Measurements from ENCODE around the gene BLMH. TPM values are rescaled to one million over a fixed set of nuclear protein-coding genes. Genes with fewer than 3 reads are reported as not detected.

Gene BLMH
- total and polyA plus RNA-seq, 10 of the 15 experiments (the other 5 are each of a cell fraction or from before 2014, with no cell fraction given) = 16.1 to 63.9 (median 54.0) TPM

DNA sequence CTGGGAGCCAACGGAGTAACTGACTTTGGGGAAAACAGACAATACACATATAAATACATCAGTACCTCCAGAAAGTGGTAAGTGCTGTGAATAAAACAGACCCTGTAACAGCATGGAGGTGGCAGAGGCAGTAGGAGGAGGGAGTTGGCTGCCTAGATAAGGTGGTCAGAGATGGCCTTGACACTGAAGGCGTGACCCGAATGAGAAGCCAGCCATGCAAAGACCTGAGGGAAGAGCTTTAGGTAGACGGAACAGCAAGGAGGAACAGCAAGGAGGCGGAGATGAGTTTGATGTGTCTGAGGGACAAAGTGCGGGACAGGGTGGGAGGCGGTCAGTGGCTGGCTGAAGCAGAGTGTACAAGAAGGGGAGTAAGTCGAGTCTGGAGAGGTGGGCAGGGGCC, 48.2 kb downstream of the BLMH start:
- Histone ChIP-seq H3K27ac (ENCODE audit: control insufficient read depth, insufficient read depth) (no peak overlapping the region), H2AFZ (ENCODE audit: control insufficient read depth, low read depth, low read length) (no peak overlapping the region), H3K9me3 (replicated peaks; ENCODE audit: control insufficient read depth, insufficient read depth, low read length) (no peaks in the 10 kb centered on the region; the same call in 2 of the 3 replicates), H3K4me1 (ENCODE audit: control insufficient read depth, insufficient read depth, low read length) (0 out of 2 replicates have a peak, but pooled peaks cover 3% of the 10 kb centered on the region), H3K36me3 (ENCODE audit: control insufficient read depth in 2 of 2, insufficient read depth in 2 of 2, low read length in 1 of 2) (peaks cover 0 to 10% of the 10 kb centered on the region in 2 experiments; a peak in 1 of 4 replicates), H3K4me3 (no peak overlapping the region), H3K4me2 (ENCODE audit: control insufficient read depth, insufficient read depth) (no peak overlapping the region), H4K20me1 (ENCODE audit: control insufficient read depth, insufficient read depth) (no peaks in the 10 kb centered on the region), H3K79me2 (ENCODE audit: control insufficient read depth, insufficient read depth, low read length) (no peaks in the 10 kb centered on the region), H3K27me3 (replicated peaks in 1 of 2; ENCODE audit: control insufficient read depth in 2 of 2, insufficient read depth in 2 of 2, low read length in 1 of 2) (no peaks in the 10 kb centered on the region), H3K9ac (ENCODE audit: control insufficient read depth, insufficient read depth, low read length) (no peak overlapping the region)
- POLR2A ChIA-PET = no interaction called here
- FAIRE-seq (no peak), ATAC-seq (no peak), DNase-seq (ENCODE audit: low read depth, low spot score) (no peak)
- CTCF ChIA-PET = interaction anchor here (1.2 to 4.7 kb wide), 2 partner anchors 12 to 139 kb away, joined by 3 to 26 read pairs; no protein-coding TSS in a partner anchor
- RAD21 ChIA-PET (ENCODE audit: unreplicated experiment) = interaction anchor here (0.9 to 1.5 kb wide), 2 partner anchors 56 to 90 kb away, joined by 3 read pairs; partner anchors contain the start of gene TMIGD1
- no TSS peak for BruUV-seq (replicated peaks)
- in situ Hi-C loops (cut with MboI) = no loop called here
- 89% methylated on average over 8 of the region's 8 CpGs for WGBS (ENCODE audit: insufficient coverage, insufficient replicate concordance, low lambda C conversion rate, missing lambda C conversion rate)
- SMC1A ChIA-PET (ENCODE audit: uncharacterized antibody, unreplicated experiment) = interaction anchor here (0.9 to 1.8 kb wide), 3 partner anchors 93 to 139 kb away, joined by 3 to 4 read pairs (median 3); no protein-coding TSS in a partner anchor
- intact Hi-C loops (cut with micrococcal nuclease; ENCODE audit: unreplicated experiment) = no loop called here
- TF ChIP-seq, protein P1, sequence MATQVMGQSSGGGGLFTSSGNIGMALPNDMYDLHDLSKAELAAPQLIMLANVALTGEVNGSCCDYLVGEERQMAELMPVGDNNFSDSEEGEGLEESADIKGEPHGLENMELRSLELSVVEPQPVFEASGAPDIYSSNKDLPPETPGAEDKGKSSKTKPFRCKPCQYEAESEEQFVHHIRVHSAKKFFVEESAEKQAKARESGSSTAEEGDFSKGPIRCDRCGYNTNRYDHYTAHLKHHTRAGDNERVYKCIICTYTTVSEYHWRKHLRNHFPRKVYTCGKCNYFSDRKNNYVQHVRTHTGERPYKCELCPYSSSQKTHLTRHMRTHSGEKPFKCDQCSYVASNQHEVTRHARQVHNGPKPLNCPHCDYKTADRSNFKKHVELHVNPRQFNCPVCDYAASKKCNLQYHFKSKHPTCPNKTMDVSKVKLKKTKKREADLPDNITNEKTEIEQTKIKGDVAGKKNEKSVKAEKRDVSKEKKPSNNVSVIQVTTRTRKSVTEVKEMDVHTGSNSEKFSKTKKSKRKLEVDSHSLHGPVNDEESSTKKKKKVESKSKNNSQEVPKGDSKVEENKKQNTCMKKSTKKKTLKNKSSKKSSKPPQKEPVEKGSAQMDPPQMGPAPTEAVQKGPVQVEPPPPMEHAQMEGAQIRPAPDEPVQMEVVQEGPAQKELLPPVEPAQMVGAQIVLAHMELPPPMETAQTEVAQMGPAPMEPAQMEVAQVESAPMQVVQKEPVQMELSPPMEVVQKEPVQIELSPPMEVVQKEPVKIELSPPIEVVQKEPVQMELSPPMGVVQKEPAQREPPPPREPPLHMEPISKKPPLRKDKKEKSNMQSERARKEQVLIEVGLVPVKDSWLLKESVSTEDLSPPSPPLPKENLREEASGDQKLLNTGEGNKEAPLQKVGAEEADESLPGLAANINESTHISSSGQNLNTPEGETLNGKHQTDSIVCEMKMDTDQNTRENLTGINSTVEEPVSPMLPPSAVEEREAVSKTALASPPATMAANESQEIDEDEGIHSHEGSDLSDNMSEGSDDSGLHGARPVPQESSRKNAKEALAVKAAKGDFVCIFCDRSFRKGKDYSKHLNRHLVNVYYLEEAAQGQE (IDR thresholded peaks at IDR 0.05; ENCODE audit: low read depth, low read length) = no peak
- TF ChIP-seq, protein P2, sequence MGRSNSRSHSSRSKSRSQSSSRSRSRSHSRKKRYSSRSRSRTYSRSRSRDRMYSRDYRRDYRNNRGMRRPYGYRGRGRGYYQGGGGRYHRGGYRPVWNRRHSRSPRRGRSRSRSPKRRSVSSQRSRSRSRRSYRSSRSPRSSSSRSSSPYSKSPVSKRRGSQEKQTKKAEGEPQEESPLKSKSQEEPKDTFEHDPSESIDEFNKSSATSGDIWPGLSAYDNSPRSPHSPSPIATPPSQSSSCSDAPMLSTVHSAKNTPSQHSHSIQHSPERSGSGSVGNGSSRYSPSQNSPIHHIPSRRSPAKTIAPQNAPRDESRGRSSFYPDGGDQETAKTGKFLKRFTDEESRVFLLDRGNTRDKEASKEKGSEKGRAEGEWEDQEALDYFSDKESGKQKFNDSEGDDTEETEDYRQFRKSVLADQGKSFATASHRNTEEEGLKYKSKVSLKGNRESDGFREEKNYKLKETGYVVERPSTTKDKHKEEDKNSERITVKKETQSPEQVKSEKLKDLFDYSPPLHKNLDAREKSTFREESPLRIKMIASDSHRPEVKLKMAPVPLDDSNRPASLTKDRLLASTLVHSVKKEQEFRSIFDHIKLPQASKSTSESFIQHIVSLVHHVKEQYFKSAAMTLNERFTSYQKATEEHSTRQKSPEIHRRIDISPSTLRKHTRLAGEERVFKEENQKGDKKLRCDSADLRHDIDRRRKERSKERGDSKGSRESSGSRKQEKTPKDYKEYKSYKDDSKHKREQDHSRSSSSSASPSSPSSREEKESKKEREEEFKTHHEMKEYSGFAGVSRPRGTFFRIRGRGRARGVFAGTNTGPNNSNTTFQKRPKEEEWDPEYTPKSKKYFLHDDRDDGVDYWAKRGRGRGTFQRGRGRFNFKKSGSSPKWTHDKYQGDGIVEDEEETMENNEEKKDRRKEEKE (IDR thresholded peaks at IDR 0.05) = no peak
- TF ChIP-seq SPI1 (IDR thresholded peaks at IDR 0.05; ENCODE audit: borderline replicate concordance, insufficient read depth, low read depth, low read length) (no peak), EGR1 (IDR thresholded peaks at IDR 0.05; ENCODE audit: borderline replicate concordance in 1 of 2, low read depth in 2 of 2, low read length in 2 of 2) (no peak), BCL11A (IDR thresholded peaks at IDR 0.05; ENCODE audit: low read depth, low read length) (no peak), FOXK2 (IDR thresholded peaks at IDR 0.05) (no peak), MXI1 (IDR thresholded peaks at IDR 0.05; ENCODE audit: low read depth, low read length) (no peak), HCFC1 (IDR thresholded peaks at IDR 0.05; ENCODE audit: low read length) (no peak), ZNF274 (IDR thresholded peaks at IDR 0.05; ENCODE audit: insufficient read depth, insufficient read length) (no peak), PML (IDR thresholded peaks at IDR 0.05; ENCODE audit: low read length) (no peak), NFIC (IDR thresholded peaks at IDR 0.05; ENCODE audit: low read depth, low read length) (no peak), CEBPB (IDR thresholded peaks at IDR 0.05; ENCODE audit: borderline replicate concordance in 1 of 2, low read depth in 2 of 2, low read length in 2 of 2) (no peak)
- TF ChIP-seq, protein P3, sequence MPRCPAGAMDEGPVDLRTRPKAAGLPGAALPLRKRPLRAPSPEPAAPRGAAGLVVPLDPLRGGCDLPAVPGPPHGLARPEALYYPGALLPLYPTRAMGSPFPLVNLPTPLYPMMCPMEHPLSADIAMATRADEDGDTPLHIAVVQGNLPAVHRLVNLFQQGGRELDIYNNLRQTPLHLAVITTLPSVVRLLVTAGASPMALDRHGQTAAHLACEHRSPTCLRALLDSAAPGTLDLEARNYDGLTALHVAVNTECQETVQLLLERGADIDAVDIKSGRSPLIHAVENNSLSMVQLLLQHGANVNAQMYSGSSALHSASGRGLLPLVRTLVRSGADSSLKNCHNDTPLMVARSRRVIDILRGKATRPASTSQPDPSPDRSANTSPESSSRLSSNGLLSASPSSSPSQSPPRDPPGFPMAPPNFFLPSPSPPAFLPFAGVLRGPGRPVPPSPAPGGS (IDR thresholded peaks at IDR 0.05; ENCODE audit: borderline replicate concordance, insufficient read depth, low read depth, low read length, poor library complexity, severe bottlenecking) = no peak

Measured in GM12878 (cell line).